Cortex of kidney (tissue), 1 donor: ENCODE measurements around the gene STX3.
"Not testable (repeated sequence)": the region's sequence is repeated elsewhere in the genome, so short reads cannot be mapped to it uniquely, and the experiment has no call there.

Experiments
- DNase-seq: peaks from one replicate; lab custom pipeline; 2025; lab: John Stamatoyannopoulos, UW

STX3 gene

DNA sequence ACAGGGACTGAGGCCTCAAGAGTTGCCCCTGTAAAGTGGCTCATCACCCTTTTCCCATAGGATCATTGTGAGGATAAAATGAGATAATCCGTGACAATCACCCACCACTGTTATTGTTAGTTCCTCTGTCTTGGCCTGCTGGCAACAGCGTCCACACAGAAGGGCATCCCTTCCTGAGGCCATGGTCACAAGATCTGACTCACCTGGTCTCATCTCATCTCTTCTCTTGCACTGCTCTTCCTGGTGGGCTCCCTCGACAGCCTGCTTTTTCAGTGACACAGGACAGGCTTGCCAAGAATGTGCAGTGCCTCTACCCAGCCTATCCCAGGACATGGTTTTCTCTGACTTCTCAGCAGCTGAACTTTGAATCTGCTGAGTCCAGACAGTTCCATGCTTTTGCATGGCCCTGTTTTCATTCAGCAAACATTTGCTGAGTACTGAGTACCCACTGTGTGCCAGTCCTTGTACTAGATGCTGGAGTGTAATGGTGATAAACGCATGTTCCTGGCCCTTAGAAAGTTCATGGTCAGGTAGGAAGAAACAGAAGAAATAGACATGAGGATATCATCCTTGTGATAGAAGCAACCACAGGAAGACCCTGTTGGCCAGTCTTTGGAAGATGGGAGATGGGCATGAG lies 3.3 kb downstream of the STX3 start:
- no peak for DNase-seq

DNA sequence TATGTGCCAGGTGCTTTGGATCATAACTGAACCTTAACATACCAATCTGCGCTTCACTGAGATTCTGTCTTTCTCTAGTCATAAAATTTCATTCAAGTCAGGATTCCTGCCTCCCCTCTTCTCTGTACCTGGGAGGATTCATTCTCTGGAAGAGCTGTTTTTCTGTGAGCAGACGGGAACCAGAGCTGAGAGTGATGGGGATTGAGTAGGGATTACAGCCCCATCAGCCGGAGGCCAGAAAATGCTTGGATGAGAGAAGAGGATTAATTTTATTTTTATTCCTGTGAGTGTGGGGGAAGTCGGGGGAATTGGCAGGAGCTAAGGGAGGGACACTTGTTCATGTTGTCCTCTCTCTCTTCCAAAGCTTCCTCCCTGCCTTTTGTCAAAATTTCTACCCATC lies 4.7 kb downstream of the STX3 start:
- no peak for DNase-seq

DNA sequence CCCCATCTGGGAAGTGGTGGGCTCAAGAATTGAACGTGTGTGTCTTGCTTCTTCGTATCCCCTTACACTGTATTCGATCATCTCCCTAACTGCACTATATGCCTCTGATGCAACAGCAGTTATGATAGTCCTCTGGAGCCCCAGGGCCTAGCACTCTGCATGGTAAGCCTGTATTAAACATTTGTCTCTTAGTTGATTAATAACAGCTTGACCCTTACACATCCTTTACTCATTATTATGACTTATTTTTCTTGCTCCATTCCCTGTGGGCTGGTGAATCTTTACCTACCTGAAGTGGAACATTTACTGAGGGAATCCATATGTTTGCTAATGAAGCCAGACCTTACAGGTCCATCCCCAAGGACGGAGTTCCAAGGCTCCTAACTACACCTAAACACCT lies 5.6 kb downstream of the STX3 start:
- no peak for DNase-seq

DNA sequence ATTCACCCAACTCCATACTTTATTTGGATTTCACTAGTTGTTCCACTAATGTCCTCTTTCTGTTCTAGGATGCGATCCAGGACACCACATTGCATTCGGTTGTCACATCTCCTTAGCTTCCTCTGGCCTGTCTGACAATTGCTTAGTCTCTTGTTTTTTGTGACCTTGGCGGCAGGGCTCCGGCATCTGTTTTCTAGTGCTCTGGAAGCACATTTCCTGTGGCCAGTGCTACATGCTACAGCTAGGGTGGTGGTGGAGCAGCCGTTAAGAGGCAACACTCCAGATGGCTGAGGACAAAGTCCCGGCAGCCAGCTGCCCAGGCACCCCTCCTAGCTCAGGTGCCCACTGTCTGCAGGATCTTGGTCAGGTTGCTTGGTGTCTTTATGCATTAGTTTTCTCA lies 6.8 kb downstream of the STX3 start:
- DNase-seq, result no peak

DNA sequence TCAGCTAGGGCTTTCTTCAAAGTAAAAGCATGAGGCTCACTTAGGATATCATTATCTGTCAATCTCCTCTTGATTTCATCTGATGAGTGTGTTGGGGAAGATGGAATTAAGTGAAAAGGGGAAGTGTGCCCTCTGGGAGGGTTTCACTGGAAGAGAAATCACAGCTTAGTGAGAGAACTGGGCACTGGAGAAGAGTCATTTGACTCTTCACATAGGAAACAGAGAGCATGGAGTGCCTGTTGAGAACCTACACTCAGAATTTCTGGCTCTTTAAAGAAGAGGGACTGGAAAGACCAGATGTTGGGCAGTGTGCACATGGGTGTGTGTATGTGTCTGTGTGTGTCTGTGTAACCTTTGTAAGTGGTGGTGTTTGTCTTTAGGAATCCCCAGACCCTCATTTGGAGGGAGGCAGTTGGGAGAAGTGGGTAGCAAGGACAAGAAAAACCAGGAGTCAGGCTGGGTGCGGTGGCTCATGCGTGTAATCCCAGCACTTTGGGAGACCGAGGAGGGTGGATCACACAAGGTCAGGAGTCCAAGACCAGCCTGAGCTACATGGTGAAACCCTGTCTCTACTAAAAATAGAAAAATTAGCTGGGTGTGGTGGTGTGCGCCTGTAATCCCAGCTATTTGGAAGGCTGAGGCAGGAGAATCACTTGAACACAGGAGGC lies 10.0 kb downstream of the STX3 start:
- DNase-seq, result no peak

DNA sequence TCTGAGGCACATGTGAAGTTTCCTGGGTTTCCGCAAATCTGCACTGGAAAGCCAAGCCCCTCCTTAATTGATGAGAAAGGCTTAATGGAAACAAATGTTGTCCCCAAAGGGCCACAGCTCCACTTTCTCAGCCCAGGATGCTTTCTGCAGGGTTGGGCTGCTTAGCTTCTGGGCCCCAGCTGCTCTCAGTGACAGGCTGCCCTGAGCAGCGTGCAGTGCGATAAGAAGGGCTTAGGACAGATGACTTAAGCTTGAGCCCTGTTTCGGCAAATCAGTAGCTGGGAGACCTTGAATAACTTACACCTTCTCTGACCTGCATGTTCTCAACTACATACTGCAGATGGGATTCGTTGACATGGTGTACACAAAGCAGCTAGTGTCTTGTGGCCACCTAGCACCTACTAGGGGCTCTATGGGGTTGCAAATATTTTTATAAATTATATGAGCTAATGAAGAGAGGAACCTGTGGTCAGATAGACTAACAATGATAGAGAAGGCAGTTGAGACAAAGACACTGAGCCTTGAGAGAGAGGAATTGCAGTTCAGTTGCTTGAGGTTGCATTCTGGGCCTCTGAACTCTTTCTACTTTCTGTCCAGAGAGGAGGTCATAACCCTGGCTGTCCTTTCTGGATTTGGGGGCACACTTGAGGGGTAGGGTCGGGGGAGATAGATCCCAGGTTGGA lies 11.5 kb downstream of the STX3 start:
- DNase-seq, result no peak

DNA sequence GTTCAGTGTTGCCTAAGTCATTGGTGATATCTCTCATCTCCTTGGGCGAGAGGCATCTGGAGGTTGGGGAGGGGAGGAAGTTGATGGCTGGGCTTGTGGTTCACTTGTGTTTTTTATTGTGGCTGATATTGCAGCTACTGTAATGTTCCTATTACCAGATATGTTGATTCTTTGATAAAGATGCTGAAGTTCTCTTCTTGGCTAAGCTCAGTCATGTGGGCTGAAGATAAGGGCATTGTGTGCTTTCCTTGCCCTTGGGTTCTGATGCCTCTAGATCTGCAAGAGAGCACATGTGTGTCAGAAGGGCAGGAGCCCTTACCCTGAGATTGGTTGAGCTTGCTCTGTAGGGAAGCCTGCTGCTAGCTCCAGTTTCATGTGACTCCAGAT lies 12.0 kb downstream of the STX3 start:
- DNase-seq, result no peak

DNA sequence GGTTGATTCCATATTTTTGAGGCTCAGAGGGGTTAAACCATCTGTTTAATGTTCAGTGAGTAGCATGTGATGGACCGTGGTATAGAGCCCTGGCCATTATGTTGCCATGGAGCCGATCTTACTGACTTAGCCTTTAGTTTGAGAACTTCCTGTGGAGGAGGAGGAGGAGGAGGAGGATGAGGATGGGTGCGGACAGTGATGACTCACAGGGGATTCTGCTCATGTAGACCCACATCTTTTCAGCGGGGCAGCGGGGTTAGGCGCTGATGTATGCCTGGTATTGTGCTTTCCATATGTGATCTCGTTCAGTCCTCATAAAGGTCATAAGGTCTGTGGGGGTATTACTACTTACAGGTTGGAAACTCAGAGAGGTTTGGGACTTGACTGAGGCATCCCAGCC lies 13.9 kb downstream of the STX3 start:
- DNase-seq, result no peak

DNA sequence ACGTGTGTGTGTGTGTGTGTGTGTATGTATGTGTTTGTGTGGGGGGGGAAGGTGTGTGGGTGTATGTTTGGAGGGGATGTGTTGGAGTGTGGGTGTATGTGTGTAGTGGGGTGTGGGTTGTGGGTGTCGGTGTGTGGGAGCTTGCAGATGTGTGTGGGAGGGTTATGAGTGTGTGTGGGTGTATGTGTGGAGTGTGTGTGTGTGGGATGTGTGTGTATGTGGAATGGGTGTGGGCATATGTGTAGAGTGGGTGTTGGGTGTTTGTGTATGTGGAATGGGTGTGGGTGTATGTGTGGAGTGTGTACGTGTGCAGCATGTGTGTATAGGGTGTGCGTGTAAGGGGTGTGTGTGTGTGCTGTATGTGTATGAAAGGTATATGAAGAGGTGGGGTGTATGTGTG lies 14.7 kb downstream of the STX3 start:
- no peak for DNase-seq

DNA sequence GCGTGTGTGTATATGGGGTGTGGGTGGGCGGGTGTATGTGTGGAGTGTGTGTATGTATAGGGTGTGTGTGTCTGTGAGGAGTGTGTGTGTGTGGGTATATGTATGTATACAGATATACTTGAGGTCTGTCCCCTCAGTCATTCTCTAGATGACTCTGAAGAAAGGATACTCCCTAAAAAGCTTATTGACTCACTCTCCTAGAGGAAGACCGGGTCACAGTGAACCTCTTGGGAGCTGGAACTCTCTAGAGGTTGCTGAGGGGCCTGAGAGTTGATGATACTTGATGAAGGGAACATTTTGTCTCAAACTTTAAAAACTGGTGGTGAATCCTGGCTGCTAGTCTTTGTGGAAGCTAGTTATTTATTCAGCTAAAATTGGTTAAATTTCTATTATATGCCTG lies 15.1 kb downstream of the STX3 start:
- no peak for DNase-seq

DNA sequence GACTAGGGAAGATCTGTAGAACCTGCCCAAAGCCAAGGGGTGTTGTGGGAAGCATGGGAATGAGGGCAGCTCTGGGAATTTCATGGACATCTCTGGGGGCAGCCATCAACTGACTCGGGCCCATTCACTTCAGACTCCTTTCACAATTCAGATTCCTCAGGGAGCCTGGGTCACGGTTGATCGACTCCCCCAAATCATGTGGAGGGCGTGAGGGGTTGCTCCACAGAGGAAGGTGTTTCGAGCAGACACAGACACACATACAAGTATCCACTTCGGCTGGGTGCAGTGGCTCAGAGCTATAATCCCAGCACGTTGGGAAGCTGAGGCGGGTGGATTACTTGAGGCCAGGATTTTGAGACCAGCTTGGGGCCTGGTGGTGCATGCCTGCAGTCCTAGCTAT lies 15.7 kb downstream of the STX3 start:
- DNase-seq, result no peak

DNA sequence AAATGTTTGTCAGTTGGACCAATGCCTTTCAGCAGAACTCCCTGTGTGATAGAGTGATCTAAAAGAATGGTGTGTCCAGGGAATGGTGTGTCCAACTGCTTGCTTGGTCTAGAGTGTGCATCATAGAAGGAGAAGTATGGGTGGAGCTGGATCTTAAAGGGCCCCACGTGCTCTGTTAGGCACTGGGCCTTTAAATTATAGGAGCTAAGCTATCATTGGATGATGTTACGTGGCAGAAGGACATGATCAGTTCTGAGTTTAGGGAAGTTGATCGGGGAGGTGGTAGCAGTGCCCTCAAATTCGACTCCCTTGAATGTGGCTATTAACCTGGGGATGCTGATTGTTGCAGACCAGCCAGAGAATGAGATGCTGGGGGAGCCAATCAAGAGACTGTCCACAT lies 16.4 kb downstream of the STX3 start:
- DNase-seq, result no peak

DNA sequence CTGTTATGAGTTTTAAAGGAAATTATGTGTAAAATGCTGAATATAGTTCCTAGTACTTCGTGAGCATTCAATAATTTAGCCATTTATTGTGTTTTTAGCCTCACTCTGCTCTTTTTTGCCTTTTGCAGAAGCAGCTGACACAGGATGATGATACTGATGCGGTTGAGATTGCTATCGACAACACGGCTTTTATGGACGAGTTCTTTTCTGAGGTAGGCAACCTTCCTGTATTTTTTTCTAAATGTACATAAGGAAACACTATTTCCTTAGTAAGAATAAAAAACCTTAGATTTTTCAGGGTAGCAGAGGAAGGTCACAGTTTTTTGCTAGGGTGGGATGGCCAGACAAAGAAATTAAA lies 17.9 kb downstream of the STX3 start:
- DNase-seq, result no peak

DNA sequence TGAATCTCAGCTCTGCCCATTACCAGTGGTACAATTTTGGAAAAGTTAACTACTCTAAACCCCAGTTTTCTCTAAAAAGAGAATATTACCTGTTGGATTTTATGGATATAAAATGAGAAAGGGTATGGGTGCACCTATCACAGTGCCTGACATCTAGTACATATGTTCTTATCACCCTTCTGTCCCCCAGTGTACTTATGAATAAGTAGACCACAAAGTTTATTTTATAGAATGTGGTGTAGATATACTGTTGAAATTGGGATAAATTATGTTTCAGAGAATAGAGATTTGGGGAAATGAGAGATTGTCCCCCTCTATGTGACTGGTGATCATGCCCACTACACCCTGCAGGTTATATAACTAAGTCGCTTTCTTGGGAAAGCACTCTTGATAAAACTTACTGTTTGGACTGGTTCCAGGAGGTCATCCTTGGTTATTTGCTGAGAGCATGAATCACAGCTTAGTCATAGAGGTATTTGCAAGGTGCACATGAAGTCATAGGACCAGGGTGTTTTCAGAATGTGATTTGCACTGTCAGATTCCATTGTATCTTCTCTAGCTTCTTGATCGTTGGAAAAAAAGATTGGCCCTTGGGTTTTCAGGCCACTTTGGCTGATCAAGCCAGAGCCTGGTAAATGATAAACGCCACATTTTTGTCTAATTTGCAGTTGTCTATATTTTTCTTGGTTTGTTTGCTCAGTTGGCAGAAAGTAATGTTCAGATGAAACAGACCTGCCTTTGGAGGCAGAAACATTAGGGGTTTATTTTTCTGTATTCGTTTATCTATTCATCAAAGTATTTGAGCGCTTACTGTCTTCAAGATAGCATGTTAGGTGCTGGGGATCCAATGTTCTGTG lies 21.3 kb downstream of the STX3 start:
- DNase-seq, result no peak

DNA sequence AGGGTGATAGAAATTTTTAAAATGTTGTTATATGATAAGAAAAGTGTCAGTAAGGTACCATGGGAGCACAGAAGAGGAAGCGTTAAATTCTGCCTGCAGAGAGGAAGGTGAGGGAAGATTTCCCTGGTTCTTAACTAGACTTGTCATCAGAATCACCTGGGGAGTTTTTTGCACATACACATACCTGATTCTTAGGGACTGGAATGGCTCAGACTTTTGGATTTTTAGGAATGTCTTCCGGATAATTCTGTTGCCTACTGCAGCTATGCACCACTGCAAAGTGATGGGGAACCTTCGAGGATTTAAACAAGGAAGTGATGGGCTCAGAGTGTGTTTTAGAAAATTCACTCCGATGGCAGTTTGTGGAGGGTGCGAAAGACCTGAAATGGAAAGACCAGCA lies 21.9 kb downstream of the STX3 start:
- no peak for DNase-seq

DNA sequence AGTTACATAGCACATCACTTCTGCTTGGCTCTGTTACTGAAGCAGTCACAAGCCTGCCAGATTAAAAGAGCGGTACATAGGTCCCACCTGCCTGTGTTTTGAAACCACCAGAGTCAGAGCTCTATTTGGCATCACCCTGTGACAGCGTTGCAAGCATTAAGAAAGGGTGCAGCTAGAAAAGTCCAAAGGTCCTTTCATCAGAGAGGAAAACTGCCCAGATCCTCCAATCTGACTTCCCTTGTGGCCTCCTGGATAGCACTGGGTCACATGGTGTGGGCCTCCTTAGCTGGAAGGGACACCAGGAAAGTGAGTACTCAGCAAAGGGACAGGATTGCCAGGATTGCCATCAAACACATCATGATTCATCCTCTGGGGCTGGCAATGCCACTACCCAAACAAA lies 22.9 kb downstream of the STX3 start:
- no peak for DNase-seq

DNA sequence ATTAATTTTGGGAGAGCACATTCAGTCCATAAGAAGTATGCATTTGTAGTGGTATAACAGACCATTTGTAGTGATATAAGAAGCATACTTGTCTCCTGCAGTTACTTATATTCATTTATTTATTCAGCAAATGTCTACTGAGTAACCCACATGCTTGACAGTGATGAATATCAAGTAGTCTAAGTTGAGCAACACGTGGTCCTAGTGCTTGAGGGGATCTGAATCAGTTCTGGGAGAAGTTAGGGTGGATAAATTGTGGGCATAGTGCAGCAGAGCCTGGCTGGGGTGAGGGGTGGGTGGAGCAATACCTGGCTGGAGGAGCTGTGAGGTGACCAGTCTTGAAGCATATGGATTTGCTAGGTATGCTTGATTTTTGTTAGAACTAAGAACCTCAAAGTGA lies 24.3 kb downstream of the STX3 start:
- no peak for DNase-seq

DNA sequence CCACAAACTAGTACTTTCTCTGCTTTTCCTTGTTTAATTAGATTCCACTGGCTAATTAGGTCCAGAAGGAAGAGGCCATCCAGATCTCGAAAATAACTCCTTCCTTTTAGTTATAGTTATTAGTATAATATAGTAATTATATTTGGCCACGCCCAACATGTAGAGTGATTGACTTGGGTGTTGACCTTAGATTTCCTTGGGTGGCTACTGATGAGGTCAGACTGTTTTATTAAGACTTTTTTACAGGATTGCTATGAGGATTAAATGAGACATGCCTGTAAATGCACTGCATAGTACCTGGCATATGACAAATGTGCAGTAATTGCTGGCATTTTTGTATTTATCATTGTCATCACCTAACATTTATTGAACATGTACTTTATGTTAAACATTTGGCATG lies 26.9 kb downstream of the STX3 start:
- no peak for DNase-seq

DNA sequence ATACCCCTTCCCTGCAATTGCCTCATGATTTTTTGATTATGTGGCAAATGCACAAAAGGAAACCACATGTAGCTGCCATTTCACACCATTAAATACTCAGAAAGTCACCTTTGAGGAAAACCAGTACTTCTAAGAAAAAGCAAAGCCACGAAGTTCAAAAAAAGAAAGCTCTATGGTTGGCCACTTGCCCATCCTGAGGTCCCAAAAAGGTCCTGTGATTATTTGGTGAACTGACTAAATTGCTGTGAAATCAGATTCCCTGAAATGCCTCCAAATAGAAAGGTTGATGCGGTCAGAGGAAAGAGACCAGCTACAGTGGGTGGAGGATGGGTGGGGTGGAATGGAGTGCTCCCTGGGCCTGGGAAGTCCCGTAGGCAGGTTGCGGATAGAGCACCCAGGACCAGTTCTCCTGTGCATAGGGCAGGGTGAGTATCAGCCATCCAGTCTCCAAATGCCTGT lies 28.5 kb downstream of the STX3 start:
- no peak for DNase-seq

DNA sequence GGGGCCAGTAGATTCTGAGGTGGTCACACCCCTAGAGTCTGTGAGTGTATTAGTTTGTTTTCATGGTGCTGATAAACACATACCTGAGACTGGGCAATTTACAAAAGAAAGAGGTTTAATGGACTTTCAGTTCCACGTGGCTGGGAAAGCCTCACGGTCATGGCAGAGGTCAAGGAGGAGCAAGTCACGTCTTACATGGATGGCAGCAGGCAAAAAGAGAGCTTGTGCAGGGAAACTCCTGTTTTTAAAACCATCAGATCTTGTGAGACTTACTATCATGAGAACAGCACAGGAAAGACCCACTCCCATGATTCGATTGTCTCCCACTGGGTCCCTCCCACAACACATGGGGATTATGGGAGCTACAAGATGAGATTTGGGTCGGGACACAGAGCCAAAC lies 29.3 kb downstream of the STX3 start:
- DNase-seq, result not testable (repeated sequence)

DNA sequence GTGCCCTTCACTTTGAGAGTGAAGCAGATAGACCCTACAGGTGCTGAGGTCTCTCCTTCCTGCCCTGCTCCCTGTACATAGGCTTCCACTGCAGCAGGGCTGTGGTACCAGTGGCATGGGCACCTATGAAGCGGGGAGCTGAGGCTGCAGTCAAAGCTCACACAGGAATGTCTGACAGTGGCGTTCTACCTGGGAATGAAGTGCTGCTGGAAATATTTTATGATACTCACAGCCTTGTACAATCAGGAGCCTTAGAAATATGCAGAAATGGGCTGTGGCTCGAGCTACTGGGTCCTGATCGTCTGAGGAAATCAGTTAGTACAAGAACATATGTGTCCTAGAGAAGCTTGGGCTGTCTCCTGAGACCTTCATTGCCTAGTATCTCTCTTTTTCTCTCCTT lies 30.6 kb downstream of the STX3 start:
- DNase-seq, result no peak

DNA sequence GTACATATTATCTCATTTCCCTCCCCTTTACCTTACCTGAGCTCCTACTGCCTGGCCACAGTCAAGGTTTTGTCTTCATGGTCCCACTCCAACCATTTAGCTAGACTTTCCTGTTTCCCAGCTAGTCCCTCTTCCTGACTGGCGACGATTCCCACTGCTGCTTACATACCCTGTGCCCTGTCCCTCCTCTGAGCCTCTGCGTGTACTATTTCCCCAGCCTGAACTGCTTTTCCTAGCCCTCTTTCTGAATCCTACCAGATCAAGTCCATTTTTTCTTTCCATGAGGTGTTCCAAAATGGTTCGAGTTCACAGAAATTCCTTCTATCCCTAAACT lies 32.0 kb downstream of the STX3 start:
- DNase-seq, result no peak

DNA sequence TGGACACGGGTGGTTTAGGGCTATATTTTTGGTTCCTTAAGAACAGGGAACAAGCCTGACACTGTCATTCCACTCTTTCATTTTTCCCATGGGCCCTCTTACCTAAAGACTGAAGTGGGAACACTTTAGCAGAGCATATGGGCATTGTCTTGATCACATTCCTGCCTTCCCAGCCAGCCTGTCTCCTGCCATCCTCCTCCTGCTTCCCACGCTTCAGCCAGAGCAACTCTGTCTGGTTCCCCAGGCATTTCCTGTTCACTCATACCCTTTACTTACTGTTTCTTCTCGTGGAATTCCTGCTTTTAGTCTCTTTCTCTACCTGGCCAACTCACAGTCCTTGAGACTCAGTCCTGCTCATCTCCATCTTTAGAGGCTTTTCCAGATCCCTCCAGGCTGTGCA lies 32.6 kb downstream of the STX3 start:
- DNase-seq, result no peak
